HG03060 (cell line): ENCODE results near the gene ANAPC10.
"Not testable (repeated sequence)": the region's sequence is repeated elsewhere in the genome, so short reads cannot be mapped to it uniquely, and the experiment has no call there.

Experiments used
- ATAC-seq: cut with Tn5 transposase; IDR thresholded peaks from one replicate; pipeline ENCODE4 v1.9.1; 2021; ENCODE audit warnings: low read depth, moderate number of reproducible peaks; ENCODE audit not compliant: unreplicated experiment

The ANAPC10 gene

GRCh38 chr4:145097821-145098674 is at the start of gene ANAPC10, which contains the start of gene ABCE1:
Gene ANAPC10 (minus strand): TSS chr4:145098196. CDS start chr4:145096099, 2,097 bp downstream.
Gene ABCE1 (plus strand): TSS chr4:145098311. CDS start chr4:145104413, 6,102 bp downstream.
- ATAC-seq: peak; percentile 73

GRCh38 chr4:145136219-145136618 is 38.2 kb upstream of the ANAPC10 start:
- ATAC-seq: not testable (repeated sequence)

DNA sequence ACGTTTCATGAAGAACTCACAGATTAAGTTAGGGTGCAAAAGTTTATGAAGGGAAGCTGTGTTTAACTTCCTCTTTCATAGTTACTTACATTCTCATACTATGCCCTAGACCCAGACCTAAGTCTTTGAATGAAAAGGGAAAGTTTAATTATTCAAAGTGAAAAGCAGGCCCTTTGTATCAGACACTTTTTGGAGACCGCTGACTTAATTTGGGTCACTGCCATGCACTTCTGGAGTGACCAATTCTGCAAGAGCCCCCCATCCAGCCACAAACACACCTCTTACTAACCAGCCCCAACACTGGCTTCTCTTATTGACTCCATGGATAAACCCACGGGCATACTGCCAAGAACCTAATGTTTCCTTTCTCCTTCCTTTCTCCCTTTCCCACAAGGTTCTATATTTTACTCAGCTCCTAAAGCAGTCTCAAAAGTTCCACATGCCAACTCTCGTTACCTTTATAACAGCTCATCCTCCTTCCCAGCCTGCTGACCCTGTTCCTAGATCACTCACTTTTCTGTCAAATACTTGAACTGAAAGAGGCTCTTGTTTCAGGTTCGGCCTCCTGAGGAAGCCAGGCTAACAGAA is 34.6 kb upstream of the ANAPC10 start:
- peak; percentile 82 for ATAC-seq

DNA sequence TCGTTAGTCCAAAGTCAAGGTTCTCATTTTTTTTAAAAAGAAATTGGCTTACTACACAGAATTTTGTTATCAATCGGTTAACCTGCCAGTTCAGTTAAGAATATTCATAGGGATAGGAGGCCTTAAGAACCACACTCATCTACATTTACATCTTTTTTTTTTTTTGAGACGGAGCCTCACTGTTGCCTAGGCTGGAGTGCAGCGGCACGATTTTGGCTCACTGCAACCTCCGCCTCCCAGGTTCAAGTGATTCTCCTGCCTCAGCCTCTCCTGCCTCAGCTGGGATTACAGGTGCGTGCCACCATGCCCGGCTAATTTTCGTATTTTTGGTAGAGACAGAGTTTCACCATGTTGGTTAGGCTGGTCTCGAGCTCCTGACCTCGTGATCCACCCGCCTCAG is 33.9 kb upstream of the ANAPC10 start:
- ATAC-seq: no peak

GRCh38 chr4:145130788-145131399 is 32.9 kb upstream of the ANAPC10 start:
- no peak for ATAC-seq

- ATAC-seq: no peak
These were observed 32.1 kb upstream of the ANAPC10 start for GRCh38 chr4:145130130-145130529.

GRCh38 chr4:145125396-145125795 is 27.4 kb upstream of the ANAPC10 start:
- ATAC-seq: no peak

- ATAC-seq: no peak
These were observed 10.1 kb upstream of the ANAPC10 start for GRCh38 chr4:145108128-145108527.

GRCh38 chr4:145107126-145107525 is 9.1 kb upstream of the ANAPC10 start:
- ATAC-seq: no peak

DNA sequence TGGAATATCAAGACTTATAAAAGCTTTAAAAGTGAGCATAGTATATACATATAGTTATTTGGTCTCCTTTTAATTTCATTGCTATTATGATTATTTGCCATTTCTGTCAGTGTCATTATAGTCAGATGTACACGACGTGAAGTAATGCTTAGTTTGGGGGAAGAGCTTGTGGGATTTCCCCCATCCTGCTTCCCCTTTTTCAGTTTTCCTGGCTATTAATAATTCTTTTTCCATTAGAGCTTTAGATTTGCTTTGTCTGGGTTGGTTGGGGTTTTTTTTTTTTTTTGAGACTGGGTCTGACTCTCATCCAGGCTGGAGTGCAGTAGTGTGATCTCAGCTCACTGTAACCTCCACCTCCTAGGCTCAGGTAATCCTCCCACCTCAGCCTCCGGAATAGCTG is 5.5 kb upstream of the ANAPC10 start:
- ATAC-seq: no peak

DNA sequence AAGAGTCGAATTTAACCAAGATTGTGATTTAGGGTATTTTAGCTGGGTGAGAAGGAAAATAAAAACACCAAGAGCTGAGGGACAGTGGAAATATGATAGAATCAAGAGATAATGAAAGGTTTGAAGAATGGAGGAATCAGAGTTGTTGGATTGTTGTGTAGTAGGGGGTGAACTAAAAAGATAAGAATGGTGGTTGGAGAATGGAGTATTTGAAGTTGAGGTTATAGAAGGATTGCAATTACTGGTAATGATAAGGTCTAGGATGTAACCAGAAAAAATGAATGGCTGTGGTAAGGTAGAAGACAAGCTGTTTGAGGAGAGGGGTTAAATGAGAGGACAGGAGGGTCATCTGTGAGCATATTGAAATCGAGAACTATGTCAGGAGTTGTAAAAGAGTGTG is 4.6 kb upstream of the ANAPC10 start:
- ATAC-seq: no peak

DNA sequence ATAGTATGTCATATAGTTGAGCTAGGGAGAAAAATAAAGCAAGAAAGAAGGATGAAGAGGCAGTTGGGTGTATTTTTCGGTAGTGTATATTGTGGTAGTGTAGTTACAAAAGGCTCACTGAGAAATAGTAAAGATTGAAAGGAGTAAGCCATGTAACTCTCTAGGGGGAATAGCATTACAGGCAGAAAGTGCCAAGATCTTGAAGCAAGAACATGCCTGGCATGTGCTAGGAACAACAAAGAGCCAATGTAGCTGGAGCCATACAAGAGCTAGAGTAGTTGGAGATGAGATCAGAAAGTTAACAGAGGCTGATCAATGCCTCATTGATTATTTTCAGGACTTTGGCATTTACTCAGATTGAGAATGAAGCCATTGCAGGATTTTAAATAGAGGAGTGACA is 3.1 kb upstream of the ANAPC10 start:
- ATAC-seq: no peak

- no peak for ATAC-seq
These were observed 1.7 kb upstream of the ANAPC10 start for GRCh38 chr4:145099653-145100052.

DNA sequence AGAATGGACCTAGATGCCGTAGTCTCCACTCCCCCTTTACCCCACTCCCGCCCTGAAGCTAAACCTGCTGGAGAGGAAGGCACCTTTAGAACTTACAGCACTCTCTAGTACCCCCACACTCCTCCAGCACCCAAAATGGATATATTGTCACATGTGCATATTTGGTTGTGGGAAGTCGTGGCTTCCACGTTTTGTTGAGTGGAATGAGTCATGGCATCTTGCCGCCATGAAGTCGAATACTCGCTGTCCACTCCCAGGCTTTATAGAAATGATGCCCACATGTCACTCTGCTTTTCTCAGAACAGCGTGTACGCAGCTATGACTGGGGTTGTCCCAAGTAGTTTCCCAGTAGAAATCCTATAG is 660 bp upstream of the ANAPC10 start:
- ATAC-seq: peak; percentile 3

DNA sequence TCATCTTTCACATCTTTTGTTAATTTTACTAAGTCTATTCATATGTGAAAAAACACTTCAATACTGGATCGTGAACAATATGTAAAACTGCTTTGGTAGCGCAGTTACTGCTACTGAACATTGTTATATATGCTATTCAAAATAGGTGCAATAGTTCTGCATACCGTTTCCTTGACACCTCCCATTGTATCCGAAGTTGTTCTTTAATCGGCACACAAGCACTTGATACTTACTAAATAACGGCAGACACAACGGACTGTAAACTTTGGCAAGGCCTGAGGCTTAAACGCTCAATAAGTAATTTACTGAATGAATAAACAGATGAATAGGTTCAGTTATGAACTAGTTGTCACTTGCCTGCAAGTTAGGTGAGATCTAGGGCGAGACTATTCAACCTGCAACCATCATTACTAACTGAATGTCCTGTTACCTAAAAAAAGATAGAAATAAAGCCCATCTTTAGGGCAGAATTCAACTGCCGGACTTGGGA is 620 bp downstream of the ANAPC10 start:
- peak; percentile 4 for ATAC-seq

DNA sequence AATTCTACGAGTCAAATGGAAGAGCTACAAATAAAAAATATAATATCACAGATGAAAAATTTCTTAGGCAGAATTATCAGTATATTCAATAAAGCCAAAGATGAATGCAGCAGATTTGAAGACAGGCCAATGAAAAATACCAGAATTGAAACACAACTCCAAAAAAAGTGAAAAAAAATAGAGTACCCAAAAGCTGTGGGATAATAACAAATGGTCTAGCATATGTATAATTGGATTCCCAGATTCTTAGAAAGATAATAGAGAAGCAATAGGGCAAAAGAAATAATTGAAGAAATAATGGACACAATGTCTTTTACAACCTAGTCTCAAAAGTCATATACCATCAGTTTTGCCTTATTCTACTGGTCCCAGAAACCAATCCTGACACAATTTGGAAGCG is 4.4 kb downstream of the ANAPC10 start:
- no peak for ATAC-seq

DNA sequence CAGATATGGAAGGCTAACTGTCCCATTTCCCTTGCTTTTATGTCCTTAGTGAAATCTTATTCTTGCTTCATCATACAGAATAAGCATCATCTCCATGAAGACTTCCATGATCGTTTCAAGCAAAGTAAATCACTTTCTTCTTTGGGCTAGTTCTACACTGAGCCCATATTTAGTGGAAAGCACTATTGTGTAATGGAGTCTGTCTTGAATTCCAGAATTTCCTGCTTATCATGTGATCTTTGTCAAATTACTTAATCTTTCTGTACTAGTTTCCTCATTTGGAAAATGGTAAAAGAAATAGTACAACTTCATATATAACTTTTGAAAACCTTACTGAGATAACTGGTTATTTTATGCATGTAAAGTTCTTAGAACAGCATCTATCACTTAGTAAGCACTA is 7.6 kb downstream of the ANAPC10 start:
- ATAC-seq: no peak

DNA sequence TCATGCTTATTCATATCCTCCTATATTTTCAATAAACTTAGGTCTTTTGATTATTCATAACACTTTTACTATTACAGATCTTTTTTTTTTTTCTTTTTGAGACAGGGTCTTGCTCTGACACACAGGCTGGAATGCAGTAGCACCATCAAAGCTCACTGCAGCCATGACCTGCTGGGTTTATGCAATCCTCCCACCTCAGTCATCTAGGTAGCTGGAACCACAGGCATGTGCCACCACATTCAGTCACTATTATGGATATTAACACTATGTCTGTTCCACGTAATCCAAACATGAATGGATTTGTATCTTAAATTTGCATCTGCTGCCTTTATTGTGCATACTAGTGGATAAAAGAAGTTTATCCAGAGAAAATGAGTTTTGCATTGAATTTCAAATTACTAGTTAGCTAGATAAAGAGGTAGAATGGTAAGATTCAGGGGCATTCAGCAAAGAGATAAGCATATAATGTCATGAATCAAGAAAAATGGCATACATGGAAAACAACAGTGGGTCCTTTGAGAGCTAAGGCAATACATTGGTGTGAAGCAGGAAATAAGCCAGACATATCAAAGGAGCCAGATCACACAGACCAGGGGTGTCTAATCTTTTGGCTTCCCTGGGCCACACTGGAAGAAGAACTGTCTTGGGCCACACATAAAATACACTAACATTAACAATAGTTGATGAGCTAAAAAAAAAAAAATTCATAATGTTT is 13.9 kb downstream of the ANAPC10 start:
- no peak for ATAC-seq

GRCh38 chr4:145081756-145082155 is 16.2 kb downstream of the ANAPC10 start:
- ATAC-seq: no peak

DNA sequence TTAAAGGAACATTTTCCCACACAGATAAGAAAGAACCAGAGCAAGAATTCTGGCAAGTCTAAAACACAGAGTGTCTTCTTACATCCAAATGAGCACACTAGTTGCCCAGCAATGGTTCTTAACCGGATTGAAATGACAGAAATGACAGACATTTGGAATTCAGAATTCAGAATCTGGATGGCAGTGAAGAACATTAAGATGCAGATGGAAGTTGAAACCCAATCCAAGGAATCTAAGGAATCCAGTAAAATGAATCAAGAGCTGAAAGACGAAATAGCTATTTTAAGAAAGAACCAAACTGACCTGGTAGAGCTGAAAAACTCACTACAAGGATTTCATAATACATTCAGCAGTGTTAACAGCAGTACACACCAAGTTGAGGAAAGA is 21.5 kb downstream of the ANAPC10 start:
- no peak for ATAC-seq
